K562 (cell line): Measurements from ENCODE around the gene COPS8. TPM values are rescaled to one million over a fixed set of nuclear protein-coding genes. Genes with fewer than 3 reads are reported as not detected.

Experiments used
- ATAC-seq: fragments of 200-7000 bp; cut with Tn5 transposase; 3 replicates; pipeline ENCODE4 v1.9.1; 2020; ENCODE audit warnings: moderate library complexity
- BruUV-seq: library from RNA; stranded (reverse); fragments of 400-500 nt; replicated peaks from 2 replicates; lab custom pipeline; 2021; lab: Mats Ljungman, UMichigan
- CTCF ChIA-PET: fragments of 300-600 bp; formaldehyde crosslinking; extraction: SDS; loops from one replicate; lab custom pipeline; 2021; ENCODE audit warnings: low intra/inter-chr PET ratio; lab: Yijun Ruan, JAX
- POLR2A ChIA-PET: fragments of 300-600, 350-650 bp; sonication (Branson Sonifier 250); formaldehyde crosslinking; extraction: SDS; loops from one replicate; lab custom pipeline; 2021; ENCODE audit warnings: antibody characterized with exemption, inconsistent platforms; lab: Yijun Ruan, JAX
- DNase-seq, 4 experiments: peaks; one replicate each; pipeline versions ENCODE4 v3.0.0 to v3.0.0-alpha.2; 2011 to 2018; ENCODE audit warnings: low spot score in 3 of 4, mixed read lengths in 3 of 4; ENCODE audit errors: extremely low read depth in 1 of 4
- FAIRE-seq: peaks from 2 replicates; lab custom pipeline; 2011; peaks lifted over from hg19 to GRCh38; lab: Jason Lieb, UNC
- H2AFZ ChIP-seq: 2 replicates; pipeline ENCODE4 v1.6.0; 2011; ENCODE audit warnings: low read depth, low read length, control low read depth, inconsistent platforms
- H3K27ac ChIP-seq: fragments of 200-600 bp; 3 replicates; pipeline ENCODE4 v1.8.0; 2011; ENCODE audit warnings: low read depth, mild to moderate bottlenecking, control low read depth, inconsistent platforms, low read length, moderate library complexity, mixed read lengths; ENCODE audit errors: extremely low read depth
- H3K27me3 ChIP-seq, 2 experiments: fragments of 300-600 bp in 1 of 2; 2 replicates in 1 of 2; 3 replicates in 1 of 2; pipeline versions ENCODE4 v1.6.0 to v1.8.0; 2011; ENCODE audit warnings: inconsistent platforms in 2 of 2, low read length in 2 of 2, mild to moderate bottlenecking in 1 of 2, mixed read lengths in 1 of 2, moderate library complexity in 1 of 2; ENCODE audit not compliant: control insufficient read depth in 2 of 2, insufficient read depth in 2 of 2
- H3K36me3 ChIP-seq: fragments of 300-600 bp; 3 replicates; pipeline ENCODE4 v1.8.0; 2011; ENCODE audit warnings: mild to moderate bottlenecking, low read length, inconsistent platforms; ENCODE audit not compliant: control insufficient read depth, insufficient read depth
- H3K4me1 ChIP-seq, 2 experiments: fragments of 200-600 bp in 1 of 2; replicated peaks in 1 of 2; 2 replicates in 1 of 2; 3 replicates in 1 of 2; pipeline versions ENCODE4 v1.5.1 to v1.8.0; 2011; ENCODE audit warnings: inconsistent platforms in 2 of 2, low read length in 2 of 2, mild to moderate bottlenecking in 1 of 2, mixed read lengths in 1 of 2, moderate library complexity in 1 of 2; ENCODE audit not compliant: control insufficient read depth in 2 of 2, insufficient read depth in 2 of 2
- H3K4me2 ChIP-seq: 2 replicates; pipeline ENCODE4 v1.6.1; 2011; ENCODE audit warnings: low read length, control low read depth, inconsistent platforms, mixed read lengths; ENCODE audit not compliant: insufficient read depth
- H3K4me3 ChIP-seq: fragments of 200-600 bp; sonication (generic), shearing (Covaris generic); 2 replicates; pipeline ENCODE4 v1.5.1; 2016; ENCODE audit warnings: control low read depth, inconsistent platforms
- H3K79me2 ChIP-seq: fragments of 200-600 bp; 3 replicates; pipeline ENCODE4 v1.8.0; 2011; ENCODE audit warnings: low read length, inconsistent platforms; ENCODE audit not compliant: control insufficient read depth, insufficient read depth
- H3K9ac ChIP-seq, 2 experiments: 2 replicates each; pipeline versions ENCODE4 v1.6.0 to v1.6.1; 2011; ENCODE audit warnings: low read depth in 2 of 2, low read length in 2 of 2, control low read depth in 1 of 2, inconsistent platforms in 1 of 2, mild to moderate bottlenecking in 1 of 2, mixed read lengths in 1 of 2; ENCODE audit not compliant: insufficient read depth in 1 of 2
- H3K9me1 ChIP-seq: one replicate; pipeline ENCODE4 v1.6.0; 2011; ENCODE audit warnings: inconsistent platforms, mild to moderate bottlenecking, low read length, moderate library complexity; ENCODE audit not compliant: control insufficient read depth, insufficient read depth
- H3K9me3 ChIP-seq: replicated peaks from 2 replicates; pipeline ENCODE4 v1.5.1; 2011; ENCODE audit warnings: low read depth, low read length, inconsistent platforms; ENCODE audit not compliant: control insufficient read depth, insufficient read depth
- H4K20me1 ChIP-seq: replicated peaks from 2 replicates; pipeline ENCODE4 v1.6.1; 2011; ENCODE audit warnings: low read length, inconsistent platforms, mixed read lengths; ENCODE audit not compliant: control insufficient read depth, insufficient read depth
- BCOR ChIP-seq: fragments of 450-650 bp; IDR thresholded peaks from 2 replicates; pipeline ENCODE4 v1.6.1; 2016
- GATA2 ChIP-seq: sonication (generic); formaldehyde crosslinking; IDR thresholded peaks from 2 replicates; pipeline ENCODE4 v1.4.0; 2020; ENCODE audit warnings: mild to moderate bottlenecking, missing genetic modification reagents
- KDM5B ChIP-seq: fragments of 200-600 bp; sonication (generic); IDR thresholded peaks from 2 replicates; pipeline ENCODE4 v1.6.1; 2012; ENCODE audit warnings: low read depth, mild to moderate bottlenecking, moderate library complexity, low read length, control low read depth, inconsistent platforms; ENCODE audit not compliant: insufficient replicate concordance
- MECOM ChIP-seq: fragments of 250-450 bp; sonication (Bioruptor Pico); IDR thresholded peaks from 2 replicates; pipeline ENCODE4 v1.8.0; 2022; ENCODE audit warnings: inconsistent platforms
- NR2C1 ChIP-seq, 2 experiments: fragments of 450-650 bp; IDR thresholded peaks; 2 replicates each; pipeline ENCODE4 v1.6.1; 2017; ENCODE audit warnings: mild to moderate bottlenecking in 2 of 2, antibody characterized with exemption in 1 of 2, inconsistent platforms in 1 of 2, missing compliant biosample characterization in 1 of 2, missing genetic modification characterization in 1 of 2
- WGBS: fragments of 100-300 bp; shearing (Covaris generic); methylation state at CpG from one replicate; pipeline ENCODE4 v1.1.6; 2016; ENCODE audit warnings: low coverage, mixed read lengths; ENCODE audit not compliant: insufficient coverage; ENCODE audit errors: missing lambda C conversion rate; 5-methylcytosine and 5-hydroxymethylcytosine counted together
- in situ Hi-C: fragments of 300-500 bp; cut with MboI; formaldehyde crosslinking; loops from 4 replicates; pipeline ENCODE4 v1.15.0; 2018; ENCODE audit warnings: inconsistent platforms, mixed read lengths
- intact Hi-C: fragments of 100-400 bp; cut with micrococcal nuclease; formaldehyde crosslinking; loops from 2 replicates; pipeline ENCODE4 v1.14.2; 2022
- polyA plus RNA-seq, 8 experiments: library from polyadenylated mRNA; depleted of rRNA in 4 of 8; stranded (reverse) in 5 of 8; unstranded in 3 of 8; fragments of >200 nt; fragmentation: Nextera tagmentation in 2 of 8; fragmentation: Illumina TruSeq in 1 of 8; extraction: Ambion mirVana in 2 of 8; extraction: Trizol in 1 of 8; gene quantifications; 2 replicates each; pipeline versions ENCODE4 v1.2.1 to v1.2.3, GENCODE V29; 2011 to 2014; ENCODE audit warnings: inconsistent platforms in 1 of 8, missing spikeins in 1 of 8
- total RNA-seq, 7 experiments: library from RNA; depleted of rRNA in 6 of 7; stranded (reverse); fragments of >200 nt in 6 of 7; fragmentation: Illumina TruSeq in 2 of 7; extraction: Trizol in 2 of 7; gene quantifications; 2 replicates each; pipeline versions ENCODE4 v1.2.1 to v1.2.3, GENCODE V29; 2011 to 2021; ENCODE audit warnings: low replicate concordance in 1 of 7
- TF ChIP-seq, protein P1 (sequence below): fragments of 200-800 bp; sonication (Bioruptor generic); IDR thresholded peaks from 2 replicates; pipeline ENCODE4 v1.6.1; 2017; ENCODE audit warnings: missing genetic modification characterization, missing compliant biosample characterization
- TF ChIP-seq, protein P2 (sequence below): sonication (generic); formaldehyde crosslinking; IDR thresholded peaks from 2 replicates; pipeline ENCODE4 v1.8.1; 2023; ENCODE audit warnings: missing genetic modification reagents, mild to moderate bottlenecking, borderline replicate concordance

The COPS8 gene
- total and polyA plus RNA-seq, 9 of the 15 experiments (the other 6 are each of a cell fraction or from before 2014, with no cell fraction given) = 28.2 to 97.3 (median 58.9) TPM

DNA sequence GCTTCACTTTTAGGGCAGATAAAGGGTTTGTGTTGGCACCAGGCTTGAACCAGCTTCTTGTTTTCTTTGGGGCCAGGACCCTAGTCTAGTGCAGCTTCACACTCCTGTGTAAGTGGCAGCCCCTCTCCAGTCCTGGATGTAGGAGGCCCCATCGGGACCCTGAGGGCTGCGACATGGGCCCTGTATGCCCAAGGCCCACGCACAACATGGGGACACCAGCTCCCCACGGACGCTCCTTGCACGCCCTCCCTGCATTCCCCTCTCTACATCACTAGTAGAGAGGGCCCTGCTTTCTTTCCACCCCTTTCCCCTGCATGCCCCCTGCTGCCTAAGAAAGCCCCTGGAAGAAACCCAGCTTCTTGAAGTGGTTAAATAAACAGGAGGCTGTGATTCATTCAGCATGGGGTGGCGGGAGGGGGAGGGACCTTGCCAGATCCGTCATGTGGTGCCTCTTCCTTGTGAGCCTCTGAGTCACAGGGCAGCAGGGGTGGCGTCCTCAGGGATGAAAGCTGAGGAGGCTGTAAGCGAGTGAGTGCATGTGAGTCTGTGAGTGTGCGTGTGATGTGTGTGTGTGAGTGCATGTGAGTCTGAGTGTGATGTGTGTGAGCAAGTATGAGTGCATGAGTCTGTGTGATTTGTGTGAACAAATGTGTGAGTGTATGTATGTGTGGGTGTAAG is 42.5 kb downstream of the COPS8 start:
- Histone ChIP-seq H3K36me3 (no peaks in the 10 kb centered on the region; the same call in 2 of the 3 replicates), H3K79me2 (no peaks in the 10 kb centered on the region), H3K27ac (no peak overlapping the region), H3K4me2 (no peak overlapping the region), H3K27me3 (no peaks in the 10 kb centered on the region; a peak in 2 of 5 replicates), H3K9me1 (no peaks in the 10 kb centered on the region), H3K4me1 (no peaks in the 10 kb centered on the region), H3K4me3 (no peak overlapping the region), H4K20me1 (no peaks in the 10 kb centered on the region), H3K9me3 (no peaks in the 10 kb centered on the region; the same call in 1 of the 2 replicates)
- POLR2A ChIA-PET = no interaction called here
- FAIRE-seq (no peak), ATAC-seq (no peak), DNase-seq (no peak)
- no TSS peak for BruUV-seq
- in situ Hi-C loops (loop anchor here (10.0 kb wide), 1 partner anchor 437 kb away; the partner anchor contains the start of gene PRLH), intact Hi-C loops (no loop called here)
- CTCF ChIA-PET = no interaction called here
- no peak for TF ChIP-seq KDM5B
- TF ChIP-seq MECOM = no peak
- TF ChIP-seq, protein P1, sequence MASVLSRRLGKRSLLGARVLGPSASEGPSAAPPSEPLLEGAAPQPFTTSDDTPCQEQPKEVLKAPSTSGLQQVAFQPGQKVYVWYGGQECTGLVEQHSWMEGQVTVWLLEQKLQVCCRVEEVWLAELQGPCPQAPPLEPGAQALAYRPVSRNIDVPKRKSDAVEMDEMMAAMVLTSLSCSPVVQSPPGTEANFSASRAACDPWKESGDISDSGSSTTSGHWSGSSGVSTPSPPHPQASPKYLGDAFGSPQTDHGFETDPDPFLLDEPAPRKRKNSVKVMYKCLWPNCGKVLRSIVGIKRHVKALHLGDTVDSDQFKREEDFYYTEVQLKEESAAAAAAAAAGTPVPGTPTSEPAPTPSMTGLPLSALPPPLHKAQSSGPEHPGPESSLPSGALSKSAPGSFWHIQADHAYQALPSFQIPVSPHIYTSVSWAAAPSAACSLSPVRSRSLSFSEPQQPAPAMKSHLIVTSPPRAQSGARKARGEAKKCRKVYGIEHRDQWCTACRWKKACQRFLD (CRISPR knock-in tag) = no peak
- TF ChIP-seq, protein P2, sequence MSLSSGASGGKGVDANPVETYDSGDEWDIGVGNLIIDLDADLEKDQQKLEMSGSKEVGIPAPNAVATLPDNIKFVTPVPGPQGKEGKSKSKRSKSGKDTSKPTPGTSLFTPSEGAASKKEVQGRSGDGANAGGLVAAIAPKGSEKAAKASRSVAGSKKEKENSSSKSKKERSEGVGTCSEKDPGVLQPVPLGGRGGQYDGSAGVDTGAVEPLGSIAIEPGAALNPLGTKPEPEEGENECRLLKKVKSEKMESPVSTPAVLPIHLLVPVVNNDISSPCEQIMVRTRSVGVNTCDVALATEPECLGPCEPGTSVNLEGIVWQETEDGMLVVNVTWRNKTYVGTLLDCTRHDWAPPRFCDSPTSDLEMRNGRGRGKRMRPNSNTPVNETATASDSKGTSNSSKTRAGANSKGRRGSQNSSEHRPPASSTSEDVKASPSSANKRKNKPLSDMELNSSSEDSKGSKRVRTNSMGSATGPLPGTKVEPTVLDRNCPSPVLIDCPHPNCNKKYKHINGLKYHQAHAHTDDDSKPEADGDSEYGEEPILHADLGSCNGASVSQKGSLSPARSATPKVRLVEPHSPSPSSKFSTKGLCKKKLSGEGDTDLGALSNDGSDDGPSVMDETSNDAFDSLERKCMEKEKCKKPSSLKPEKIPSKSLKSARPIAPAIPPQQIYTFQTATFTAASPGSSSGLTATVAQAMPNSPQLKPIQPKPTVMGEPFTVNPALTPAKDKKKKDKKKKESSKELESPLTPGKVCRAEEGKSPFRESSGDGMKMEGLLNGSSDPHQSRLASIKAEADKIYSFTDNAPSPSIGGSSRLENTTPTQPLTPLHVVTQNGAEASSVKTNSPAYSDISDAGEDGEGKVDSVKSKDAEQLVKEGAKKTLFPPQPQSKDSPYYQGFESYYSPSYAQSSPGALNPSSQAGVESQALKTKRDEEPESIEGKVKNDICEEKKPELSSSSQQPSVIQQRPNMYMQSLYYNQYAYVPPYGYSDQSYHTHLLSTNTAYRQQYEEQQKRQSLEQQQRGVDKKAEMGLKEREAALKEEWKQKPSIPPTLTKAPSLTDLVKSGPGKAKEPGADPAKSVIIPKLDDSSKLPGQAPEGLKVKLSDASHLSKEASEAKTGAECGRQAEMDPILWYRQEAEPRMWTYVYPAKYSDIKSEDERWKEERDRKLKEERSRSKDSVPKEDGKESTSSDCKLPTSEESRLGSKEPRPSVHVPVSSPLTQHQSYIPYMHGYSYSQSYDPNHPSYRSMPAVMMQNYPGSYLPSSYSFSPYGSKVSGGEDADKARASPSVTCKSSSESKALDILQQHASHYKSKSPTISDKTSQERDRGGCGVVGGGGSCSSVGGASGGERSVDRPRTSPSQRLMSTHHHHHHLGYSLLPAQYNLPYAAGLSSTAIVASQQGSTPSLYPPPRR (CRISPR knock-in tag) = no peak
- no peak for TF ChIP-seq BCOR
- no peak for TF ChIP-seq NR2C1 (IDR thresholded peaks at IDR 0.05)
- no peak for TF ChIP-seq NR2C1 (tag; IDR thresholded peaks at IDR 0.05)
- TF ChIP-seq GATA2 = no peak
- TF ChIP-seq, all 486 proteins: peak for 0
- WGBS = 1% methylated on average over 6 of the region's 11 CpGs
- H2AFZ ChIP-seq = no peak overlapping the region
- no peak overlapping the region for H3K9ac ChIP-seq
